Measurements from ENCODE around the gene COL4A6.
A peak's percentile ranks its signal among the peaks of the same experiment; 100 is the strongest.

The COL4A6 gene

DNA sequence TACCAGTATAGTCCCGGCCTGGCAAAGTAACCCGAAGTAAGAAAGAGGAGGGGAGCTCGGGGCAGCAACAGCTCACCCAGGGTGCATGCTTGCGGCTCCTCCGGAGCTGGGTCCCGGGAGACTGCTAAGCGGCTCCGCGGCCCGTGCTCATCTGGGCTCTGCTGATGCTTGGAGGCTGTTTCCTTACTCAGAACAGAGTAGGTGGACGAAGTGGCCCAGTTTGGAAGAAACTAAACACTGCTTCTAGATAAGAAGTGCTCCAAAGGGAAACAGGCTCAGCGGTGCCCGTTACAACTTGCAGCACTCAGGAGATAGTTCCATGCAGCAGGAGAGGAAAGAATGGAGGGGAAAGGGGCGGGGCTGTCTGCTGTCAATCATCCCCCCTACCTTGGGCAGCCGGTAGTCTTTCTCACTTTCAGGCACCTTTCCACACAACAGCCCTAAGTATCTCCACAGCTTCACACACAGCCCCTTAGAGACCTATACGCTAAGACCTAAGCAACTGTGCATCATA is at the start of gene COL4A6:
TSS of gene COL4A6 (minus strand) at position 313 of the 514 bp plus-strand sequence. CDS start at position 87, 226 bp downstream.
- Histone ChIP-seq H3K27ac (ENCODE audit: extremely low read depth, low read depth, low read length) (no peak within 1 kb of the TSS; the same call in none of the 2 replicates), H3K9me3 (ENCODE audit: control insufficient read depth, insufficient read depth, low read depth, low read length) (no peaks in the 10 kb centered on the region), H3K4me3 (ENCODE audit: low read depth, low read length) (peak within 1 kb of the TSS; percentile 54), H3K36me3 (ENCODE audit: control insufficient read depth in 2 of 2, insufficient read depth in 1 of 2, low read length in 2 of 2) (no peaks in the 10 kb centered on the region), H3K4me1 (ENCODE audit: control insufficient read depth, insufficient read depth, low read length) (peaks cover 4% of the 10 kb centered on the region; the same call in 1 of the 2 replicates)
- CTCF ChIA-PET, result interaction anchor here (1.0 to 1.4 kb wide), 2 partner anchors 60 to 214 kb away, joined by 4 to 5 read pairs; no protein-coding TSS in a partner anchor
- POLR2A ChIA-PET, result no interaction called here
- TF ChIP-seq ZFP3 (tag by site-specific recombination; IDR thresholded peaks at IDR 0.05; ENCODE audit: low read depth) (no peak), ZNF37A (tag by site-specific recombination; IDR thresholded peaks at IDR 0.05) (no peak), ZNF335 (tag by site-specific recombination; conservative IDR thresholded peaks at IDR 0.05) (peak; percentile 33), ZNF350 (tag by site-specific recombination; IDR thresholded peaks at IDR 0.05) (no peak), MZF1 (tag by site-specific recombination; IDR thresholded peaks at IDR 0.05; ENCODE audit: borderline replicate concordance) (no peak), ZNF791 (tag by site-specific recombination; IDR thresholded peaks at IDR 0.05) (no peak), GLIS1 (tag by site-specific recombination; IDR thresholded peaks at IDR 0.05) (peak; percentile 16; the same call in 1 of the 2 replicates), ZBTB17 (tag by site-specific recombination; IDR thresholded peaks at IDR 0.05) (peak; percentile 74), ZNF596 (tag by site-specific recombination; IDR thresholded peaks at IDR 0.05) (no peak), ZNF2 (tag by site-specific recombination; IDR thresholded peaks at IDR 0.05) (0 out of 2 replicates have a peak, but pooled peaks have one; percentile 23), ZNF341 (tag by site-specific recombination; IDR thresholded peaks at IDR 0.05; ENCODE audit: low read depth) (peak; percentile 53; the same call in 1 of the 2 replicates), TRIM28 (IDR thresholded peaks at IDR 0.05; ENCODE audit: borderline replicate concordance, low read length) (peak; percentile 81), ZNF114 (tag by site-specific recombination; IDR thresholded peaks at IDR 0.05) (no peak), IKZF3 (tag by site-specific recombination; IDR thresholded peaks at IDR 0.05) (peak; percentile 45; the same call in 1 of the 2 replicates), ZNF169 (tag by site-specific recombination; IDR thresholded peaks at IDR 0.05) (no peak), ZNF394 (tag by site-specific recombination; IDR thresholded peaks at IDR 0.05; ENCODE audit: borderline replicate concordance) (no peak), ZNF777 (tag by site-specific recombination; IDR thresholded peaks at IDR 0.05; ENCODE audit: borderline replicate concordance) (no peak), YY1 (tag by site-specific recombination; IDR thresholded peaks at IDR 0.05) (no peak), ZNF202 (tag by site-specific recombination; IDR thresholded peaks at IDR 0.05; ENCODE audit: borderline replicate concordance) (no peak), ZNF549 (tag by site-specific recombination; IDR thresholded peaks at IDR 0.05) (no peak), ZNF292 (tag by site-specific recombination; IDR thresholded peaks at IDR 0.05; ENCODE audit: borderline replicate concordance, low read depth) (no peak), OSR2 (tag by site-specific recombination; IDR thresholded peaks at IDR 0.05) (no peak), BCL11A (tag by site-specific recombination; IDR thresholded peaks at IDR 0.05; ENCODE audit: low read depth) (no peak), OVOL3 (tag by site-specific recombination; IDR thresholded peaks at IDR 0.05) (no peak), ZNF555 (tag by site-specific recombination; conservative IDR thresholded peaks at IDR 0.05) (no peak), PRDM1 (tag by site-specific recombination; IDR thresholded peaks at IDR 0.05) (peak; percentile 43; the same call in 1 of the 2 replicates)
- TF ChIP-seq, protein P1, sequence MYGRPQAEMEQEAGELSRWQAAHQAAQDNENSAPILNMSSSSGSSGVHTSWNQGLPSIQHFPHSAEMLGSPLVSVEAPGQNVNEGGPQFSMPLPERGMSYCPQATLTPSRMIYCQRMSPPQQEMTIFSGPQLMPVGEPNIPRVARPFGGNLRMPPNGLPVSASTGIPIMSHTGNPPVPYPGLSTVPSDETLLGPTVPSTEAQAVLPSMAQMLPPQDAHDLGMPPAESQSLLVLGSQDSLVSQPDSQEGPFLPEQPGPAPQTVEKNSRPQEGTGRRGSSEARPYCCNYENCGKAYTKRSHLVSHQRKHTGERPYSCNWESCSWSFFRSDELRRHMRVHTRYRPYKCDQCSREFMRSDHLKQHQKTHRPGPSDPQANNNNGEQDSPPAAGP (tag by site-specific recombination; IDR thresholded peaks at IDR 0.05), result no peak
- TF ChIP-seq, protein P2, sequence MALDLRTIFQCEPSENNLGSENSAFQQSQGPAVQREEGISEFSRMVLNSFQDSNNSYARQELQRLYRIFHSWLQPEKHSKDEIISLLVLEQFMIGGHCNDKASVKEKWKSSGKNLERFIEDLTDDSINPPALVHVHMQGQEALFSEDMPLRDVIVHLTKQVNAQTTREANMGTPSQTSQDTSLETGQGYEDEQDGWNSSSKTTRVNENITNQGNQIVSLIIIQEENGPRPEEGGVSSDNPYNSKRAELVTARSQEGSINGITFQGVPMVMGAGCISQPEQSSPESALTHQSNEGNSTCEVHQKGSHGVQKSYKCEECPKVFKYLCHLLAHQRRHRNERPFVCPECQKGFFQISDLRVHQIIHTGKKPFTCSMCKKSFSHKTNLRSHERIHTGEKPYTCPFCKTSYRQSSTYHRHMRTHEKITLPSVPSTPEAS (tag by site-specific recombination; IDR thresholded peaks at IDR 0.05), result no peak
- TF ChIP-seq, protein P3, sequence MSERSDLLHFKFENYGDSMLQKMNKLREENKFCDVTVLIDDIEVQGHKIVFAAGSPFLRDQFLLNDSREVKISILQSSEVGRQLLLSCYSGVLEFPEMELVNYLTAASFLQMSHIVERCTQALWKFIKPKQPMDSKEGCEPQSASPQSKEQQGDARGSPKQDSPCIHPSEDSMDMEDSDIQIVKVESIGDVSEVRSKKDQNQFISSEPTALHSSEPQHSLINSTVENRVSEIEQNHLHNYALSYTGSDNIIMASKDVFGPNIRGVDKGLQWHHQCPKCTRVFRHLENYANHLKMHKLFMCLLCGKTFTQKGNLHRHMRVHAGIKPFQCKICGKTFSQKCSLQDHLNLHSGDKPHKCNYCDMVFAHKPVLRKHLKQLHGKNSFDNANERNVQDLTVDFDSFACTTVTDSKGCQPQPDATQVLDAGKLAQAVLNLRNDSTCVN (tag by site-specific recombination; optimal IDR thresholded peaks at IDR 0.05), result no peak
- TF ChIP-seq, protein P4, sequence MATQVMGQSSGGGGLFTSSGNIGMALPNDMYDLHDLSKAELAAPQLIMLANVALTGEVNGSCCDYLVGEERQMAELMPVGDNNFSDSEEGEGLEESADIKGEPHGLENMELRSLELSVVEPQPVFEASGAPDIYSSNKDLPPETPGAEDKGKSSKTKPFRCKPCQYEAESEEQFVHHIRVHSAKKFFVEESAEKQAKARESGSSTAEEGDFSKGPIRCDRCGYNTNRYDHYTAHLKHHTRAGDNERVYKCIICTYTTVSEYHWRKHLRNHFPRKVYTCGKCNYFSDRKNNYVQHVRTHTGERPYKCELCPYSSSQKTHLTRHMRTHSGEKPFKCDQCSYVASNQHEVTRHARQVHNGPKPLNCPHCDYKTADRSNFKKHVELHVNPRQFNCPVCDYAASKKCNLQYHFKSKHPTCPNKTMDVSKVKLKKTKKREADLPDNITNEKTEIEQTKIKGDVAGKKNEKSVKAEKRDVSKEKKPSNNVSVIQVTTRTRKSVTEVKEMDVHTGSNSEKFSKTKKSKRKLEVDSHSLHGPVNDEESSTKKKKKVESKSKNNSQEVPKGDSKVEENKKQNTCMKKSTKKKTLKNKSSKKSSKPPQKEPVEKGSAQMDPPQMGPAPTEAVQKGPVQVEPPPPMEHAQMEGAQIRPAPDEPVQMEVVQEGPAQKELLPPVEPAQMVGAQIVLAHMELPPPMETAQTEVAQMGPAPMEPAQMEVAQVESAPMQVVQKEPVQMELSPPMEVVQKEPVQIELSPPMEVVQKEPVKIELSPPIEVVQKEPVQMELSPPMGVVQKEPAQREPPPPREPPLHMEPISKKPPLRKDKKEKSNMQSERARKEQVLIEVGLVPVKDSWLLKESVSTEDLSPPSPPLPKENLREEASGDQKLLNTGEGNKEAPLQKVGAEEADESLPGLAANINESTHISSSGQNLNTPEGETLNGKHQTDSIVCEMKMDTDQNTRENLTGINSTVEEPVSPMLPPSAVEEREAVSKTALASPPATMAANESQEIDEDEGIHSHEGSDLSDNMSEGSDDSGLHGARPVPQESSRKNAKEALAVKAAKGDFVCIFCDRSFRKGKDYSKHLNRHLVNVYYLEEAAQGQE (tag by site-specific recombination; IDR thresholded peaks at IDR 0.05), result no peak
